DOHH2 (cell line): ENCODE measurements around the gene TRIM47.

Experiments
- CTCF ChIP-seq: fragments of 200-600 bp; sonication (generic); IDR thresholded peaks from one replicate; pipeline ENCODE4 v1.5.1; 2014; ENCODE audit warnings: antibody characterized with exemption, mild to moderate bottlenecking, low read depth, low read length; ENCODE audit not compliant: poor library complexity, severe bottlenecking
- EZH2phosphoT487 ChIP-seq: fragments of 200-600 bp; sonication (generic); IDR thresholded peaks from 2 replicates; pipeline ENCODE4 v1.6.1; 2017; ENCODE audit warnings: borderline replicate concordance, mild to moderate bottlenecking, antibody characterized with exemption, low read length, moderate library complexity, mixed read lengths

DNA sequence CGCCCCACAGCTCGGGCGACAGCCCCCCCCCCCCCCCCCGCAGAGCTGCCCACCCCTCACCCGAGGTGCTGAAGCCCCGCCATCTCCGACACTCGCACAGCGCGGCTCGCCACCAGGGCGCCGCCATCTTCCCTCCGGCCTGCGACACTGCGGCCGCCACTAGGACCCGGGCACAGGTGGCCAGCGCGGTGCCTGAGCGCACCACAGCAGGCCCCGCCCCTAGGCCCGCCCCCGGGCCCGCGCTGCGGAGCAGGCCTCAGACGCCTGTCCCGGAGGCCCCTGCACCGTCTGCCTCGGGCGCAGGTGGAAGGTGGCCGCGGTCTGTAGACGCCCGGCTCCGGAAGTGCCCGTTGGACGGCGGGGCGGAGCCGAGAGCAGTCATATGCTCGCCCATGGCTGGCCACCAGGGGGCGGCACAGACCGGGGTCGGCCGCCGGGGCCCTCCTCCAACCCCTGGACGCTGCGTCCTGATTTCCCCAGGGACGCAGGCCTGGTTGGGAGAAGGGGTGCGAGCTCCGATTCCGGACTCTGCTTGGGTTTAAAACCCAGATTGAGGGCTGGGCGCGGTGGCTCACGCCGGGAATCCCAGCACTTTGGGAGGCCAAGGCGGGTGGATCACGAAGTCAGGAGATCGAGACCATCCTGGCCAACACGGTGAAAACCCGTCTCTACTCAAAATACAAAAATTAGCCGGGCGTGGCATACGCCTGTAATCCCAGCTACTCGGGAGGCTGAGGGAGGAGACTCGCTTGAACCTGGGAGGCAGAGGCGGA, 26.6 kb upstream of the TRIM47 start, which contains the start of gene MRPL38:
- TF ChIP-seq CTCF, result peak; percentile 87
- TF ChIP-seq EZH2phosphoT487, result no peak
